Colonic mucosa (tissue), 4 donors: Measurements from ENCODE around the gene CXCL6. TPM values are rescaled to one million over a fixed set of nuclear protein-coding genes. Genes with fewer than 3 reads are reported as not detected.

Source experiments
- DNase-seq: peaks from one replicate; pipeline ENCODE4 v3.0.0-alpha.2; 2020
- H3K27ac ChIP-seq: fragments of 200-600 bp; one replicate; pipeline ENCODE4 v1.8.0; 2021
- H3K27me3 ChIP-seq: fragments of 200-600 bp; one replicate; pipeline ENCODE4 v1.8.0; 2021
- H3K36me3 ChIP-seq: fragments of 200-600 bp; one replicate; pipeline ENCODE4 v1.8.0; 2021
- H3K4me1 ChIP-seq: fragments of 200-600 bp; one replicate; pipeline ENCODE4 v1.8.0; 2021; ENCODE audit warnings: mild to moderate bottlenecking
- H3K4me3 ChIP-seq: fragments of 200-600 bp; one replicate; pipeline ENCODE4 v1.8.0; 2021
- H3K9ac ChIP-seq, 2 donors: one replicate each; pipeline ENCODE4 v1.7.0; 2013; ENCODE audit warnings: control low read depth in 2 of 2, low read depth in 2 of 2, low read length in 2 of 2
- H3K9me3 ChIP-seq: fragments of 200-600 bp; one replicate; pipeline ENCODE4 v1.8.0; 2021
- intact Hi-C: fragments of 100-400 bp; cut with DNase I; formaldehyde crosslinking; loops from one replicate; pipeline ENCODE4 v1.14.1; 2022
- total RNA-seq, 2 donors: library from RNA; stranded (reverse); fragmentation: NEBNext Ultra II Directional in 1 of 2; extraction: Animal tissue kit (Norgen Biotek cat#: 25700) in 1 of 2; gene quantifications; one replicate each; pipeline ENCODE4 v1.2.1, GENCODE V29; 2021
- TF ChIP-seq, protein P1 (sequence below): fragments of 200-600 bp; IDR thresholded peaks from one replicate; pipeline ENCODE4 v1.8.0; 2022; ENCODE audit warnings: antibody characterized with exemption, mild to moderate bottlenecking
- donor health status: healthy.
- donor health status: DM: no; HTN: no; CAD: no.
- donor health status: DM: no; HTN: no; CAD: no.

CXCL6 gene
- total RNA-seq, 2 donors from 2014 or later, result 0.32 to 0.42 TPM

DNA sequence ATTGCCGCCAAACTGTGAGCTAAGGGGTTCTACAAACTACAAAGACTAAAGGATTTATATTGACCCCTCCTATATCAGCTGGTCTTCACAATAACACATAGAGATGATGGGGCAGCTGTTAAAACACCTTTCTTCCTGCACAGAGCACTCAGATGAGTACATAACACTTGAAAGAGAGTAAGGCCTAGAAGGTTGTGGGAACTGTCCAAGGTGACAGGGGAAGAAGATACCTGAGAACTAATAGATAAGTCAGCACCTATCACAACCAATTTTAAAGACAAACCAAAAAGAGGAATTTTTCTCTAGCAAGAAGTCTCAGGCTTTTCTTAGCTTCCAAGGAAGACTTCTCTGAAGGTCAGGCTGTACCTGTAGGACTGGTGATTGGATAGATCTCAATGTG is 19.1 kb upstream of the CXCL6 start:
- no peak overlapping the region for H3K27ac ChIP-seq
- intact Hi-C loops, result no loop called here
- TF ChIP-seq, protein P1, sequence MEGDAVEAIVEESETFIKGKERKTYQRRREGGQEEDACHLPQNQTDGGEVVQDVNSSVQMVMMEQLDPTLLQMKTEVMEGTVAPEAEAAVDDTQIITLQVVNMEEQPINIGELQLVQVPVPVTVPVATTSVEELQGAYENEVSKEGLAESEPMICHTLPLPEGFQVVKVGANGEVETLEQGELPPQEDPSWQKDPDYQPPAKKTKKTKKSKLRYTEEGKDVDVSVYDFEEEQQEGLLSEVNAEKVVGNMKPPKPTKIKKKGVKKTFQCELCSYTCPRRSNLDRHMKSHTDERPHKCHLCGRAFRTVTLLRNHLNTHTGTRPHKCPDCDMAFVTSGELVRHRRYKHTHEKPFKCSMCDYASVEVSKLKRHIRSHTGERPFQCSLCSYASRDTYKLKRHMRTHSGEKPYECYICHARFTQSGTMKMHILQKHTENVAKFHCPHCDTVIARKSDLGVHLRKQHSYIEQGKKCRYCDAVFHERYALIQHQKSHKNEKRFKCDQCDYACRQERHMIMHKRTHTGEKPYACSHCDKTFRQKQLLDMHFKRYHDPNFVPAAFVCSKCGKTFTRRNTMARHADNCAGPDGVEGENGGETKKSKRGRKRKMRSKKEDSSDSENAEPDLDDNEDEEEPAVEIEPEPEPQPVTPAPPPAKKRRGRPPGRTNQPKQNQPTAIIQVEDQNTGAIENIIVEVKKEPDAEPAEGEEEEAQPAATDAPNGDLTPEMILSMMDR, result no peak
- H3K9me3 ChIP-seq, result no peaks in the 10 kb centered on the region
- H3K4me3 ChIP-seq, result no peak overlapping the region
- no peak overlapping the region for H3K9ac ChIP-seq
- H3K4me1 ChIP-seq, result no peaks in the 10 kb centered on the region
- no peaks in the 10 kb centered on the region for H3K27me3 ChIP-seq
- no peak for DNase-seq
- H3K36me3 ChIP-seq, result no peaks in the 10 kb centered on the region

DNA sequence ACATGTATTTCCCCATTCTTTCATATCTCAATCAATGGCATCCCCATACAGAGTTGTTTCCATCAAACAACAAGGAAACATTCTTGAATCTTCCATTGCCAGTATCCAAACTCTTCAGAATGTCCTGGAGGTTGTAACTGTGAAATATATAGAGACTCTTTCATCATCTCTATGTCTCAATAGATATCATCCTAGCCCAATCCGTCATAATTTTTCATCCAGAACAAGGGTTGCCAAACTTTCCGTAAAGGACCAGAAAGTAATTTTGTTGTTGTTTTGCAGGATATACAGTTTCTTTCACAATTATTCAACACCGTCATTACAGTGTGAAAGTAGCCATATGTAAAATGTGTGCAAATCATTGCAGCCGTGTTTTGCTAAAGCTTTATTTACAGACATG is 15.2 kb upstream of the CXCL6 start:
- Histone ChIP-seq H3K4me3 (no peak overlapping the region), H3K36me3 (no peaks in the 10 kb centered on the region), H3K27ac (no peak overlapping the region), H3K9me3 (no peaks in the 10 kb centered on the region), H3K9ac (no peak overlapping the region), H3K27me3 (no peaks in the 10 kb centered on the region), H3K4me1 (no peaks in the 10 kb centered on the region)
- intact Hi-C loops, result no loop called here
- TF ChIP-seq, protein P1, result no peak
- DNase-seq, result no peak

DNA sequence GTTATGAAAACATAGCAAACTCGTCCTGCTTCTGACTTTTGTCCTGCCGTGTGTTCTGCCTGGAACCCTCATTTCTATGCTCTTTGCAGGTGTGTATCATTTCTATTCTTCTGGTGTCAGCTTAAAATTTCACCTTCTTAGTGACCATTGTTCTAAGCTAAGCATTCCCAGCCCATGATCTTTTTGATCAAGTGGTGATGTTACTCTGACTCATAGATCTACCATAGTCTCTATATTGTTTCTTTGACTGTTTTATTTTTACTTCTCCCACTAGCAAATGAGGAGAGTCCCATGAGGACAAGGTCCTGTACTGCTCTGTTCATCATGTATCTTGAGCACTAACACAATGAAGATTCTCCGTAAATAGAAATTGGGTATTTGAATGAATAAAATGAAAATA is 14.1 kb upstream of the CXCL6 start:
- Histone ChIP-seq H3K27ac (no peak overlapping the region), H3K4me1 (no peaks in the 10 kb centered on the region), H3K27me3 (no peaks in the 10 kb centered on the region), H3K36me3 (no peaks in the 10 kb centered on the region), H3K4me3 (no peak overlapping the region), H3K9ac (no peak overlapping the region), H3K9me3 (no peaks in the 10 kb centered on the region)
- intact Hi-C loops, result no loop called here
- no peak for DNase-seq
- TF ChIP-seq, protein P1, result no peak

DNA sequence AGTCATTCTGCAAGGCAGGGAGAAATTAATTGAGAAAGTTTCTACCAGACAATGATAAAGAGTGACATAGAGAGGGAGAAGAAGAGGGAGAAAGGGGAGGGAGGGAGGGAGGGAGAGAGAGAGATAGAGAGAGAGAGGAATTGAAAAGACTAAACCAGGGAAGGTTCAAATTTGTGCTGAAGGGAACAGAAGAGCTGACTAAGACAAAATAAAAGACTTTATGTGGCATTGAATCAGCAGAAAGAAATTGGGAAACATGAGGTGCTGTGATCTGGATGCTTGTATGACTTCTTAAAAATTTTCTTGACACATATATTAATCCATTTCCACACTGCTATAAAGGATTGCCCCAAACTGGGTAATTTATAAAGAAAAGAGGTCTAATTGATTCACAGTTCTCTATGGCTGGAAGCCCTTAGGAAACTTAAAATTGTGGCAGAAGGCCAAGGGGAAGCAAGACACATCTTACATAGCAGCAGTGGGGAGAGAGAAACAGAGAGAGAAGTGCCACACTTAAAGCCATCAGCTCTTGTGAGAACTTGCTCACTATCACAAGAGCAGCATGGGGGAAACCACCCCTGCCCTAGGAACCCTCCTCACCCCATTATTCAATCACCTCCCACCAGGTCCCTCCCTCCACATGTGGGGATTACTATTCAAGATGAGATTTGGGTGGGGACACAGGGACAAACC is 13.5 kb upstream of the CXCL6 start:
- H3K4me3 ChIP-seq, result no peak overlapping the region
- H3K9me3 ChIP-seq, result no peaks in the 10 kb centered on the region
- no peak for DNase-seq
- H3K27me3 ChIP-seq, result no peaks in the 10 kb centered on the region
- TF ChIP-seq, protein P1, result no peak
- H3K9ac ChIP-seq, result no peak overlapping the region
- H3K27ac ChIP-seq, result no peak overlapping the region
- H3K36me3 ChIP-seq, result no peaks in the 10 kb centered on the region
- H3K4me1 ChIP-seq, result no peaks in the 10 kb centered on the region
- intact Hi-C loops, result no loop called here

DNA sequence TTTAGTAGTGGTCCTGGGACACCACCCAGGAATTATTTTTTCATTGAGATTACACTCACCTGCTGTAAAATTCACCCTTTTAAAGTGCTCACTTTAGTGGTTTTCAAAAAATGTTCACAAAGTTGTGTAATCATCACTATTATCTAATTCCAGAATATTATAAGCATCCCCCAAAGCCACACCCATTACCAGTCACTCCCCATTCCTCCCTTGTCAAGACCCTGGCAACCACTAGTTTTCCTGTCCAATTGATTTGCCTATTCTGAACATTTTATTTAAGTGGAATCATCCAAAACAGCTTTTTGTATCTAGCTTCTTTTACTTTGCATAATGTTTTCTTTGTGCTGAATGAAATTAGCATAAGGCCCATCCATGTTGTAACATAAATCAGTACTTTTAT is 12.7 kb upstream of the CXCL6 start:
- Histone ChIP-seq H3K27ac (no peak overlapping the region), H3K27me3 (no peaks in the 10 kb centered on the region), H3K4me1 (no peaks in the 10 kb centered on the region), H3K36me3 (no peaks in the 10 kb centered on the region), H3K4me3 (no peak overlapping the region), H3K9ac (no peak overlapping the region), H3K9me3 (no peaks in the 10 kb centered on the region)
- intact Hi-C loops, result no loop called here
- TF ChIP-seq, protein P1, result no peak
- DNase-seq, result no peak
